Natural killer cell (primary cell): Measurements from ENCODE around the gene CSNK1G1. TPM values are rescaled to one million over a fixed set of nuclear protein-coding genes. Genes with fewer than 3 reads are reported as not detected.
A peak's percentile ranks its signal among the peaks of the same experiment; 100 is the strongest.
"Not testable (repeated sequence)": the region's sequence is repeated elsewhere in the genome, so short reads cannot be mapped to it uniquely, and the experiment has no call there.

ENCODE experiments used
- ATAC-seq, 3 donors: fragments of 150-1000 bp in 2 of 3; fragments of 200-7000 bp in 1 of 3; cut with Tn5 transposase; 1 replicate in 1 of 3; 2 replicates in 2 of 3; pipeline ENCODE4 v1.10.0; 2021; ENCODE audit warnings: mild to moderate bottlenecking in 2 of 3, moderate library complexity in 2 of 3
- DNase-seq, 2 donors: peaks; one replicate each; pipeline versions ENCODE4 v3.0.0 to v3.0.0-alpha.2; 2013 to 2021; ENCODE audit warnings: mixed read lengths in 1 of 2
- H3K27ac ChIP-seq: one replicate; pipeline ENCODE4 v1.5.1; 2013; ENCODE audit warnings: mild to moderate bottlenecking, low read length
- H3K27me3 ChIP-seq: one replicate; pipeline ENCODE4 v1.6.1; 2013; ENCODE audit warnings: low read length; ENCODE audit not compliant: control insufficient read depth, insufficient read depth
- H3K36me3 ChIP-seq: one replicate; pipeline ENCODE4 v1.6.1; 2013; ENCODE audit warnings: low read length; ENCODE audit not compliant: control insufficient read depth, insufficient read depth
- H3K4me1 ChIP-seq: one replicate; pipeline ENCODE4 v1.6.1; 2013; ENCODE audit warnings: low read length; ENCODE audit not compliant: control insufficient read depth, insufficient read depth
- H3K4me3 ChIP-seq: one replicate; pipeline ENCODE4 v1.5.1; 2013; ENCODE audit warnings: low read length
- H3K9me3 ChIP-seq: one replicate; pipeline ENCODE4 v1.6.1; 2013; ENCODE audit warnings: low read length; ENCODE audit not compliant: control insufficient read depth, insufficient read depth
- H3K27ac Mint-ChIP-seq, 2 donors: one replicate each; pipeline ENCODE4 v1.8.0; 2022; ENCODE audit warnings: mild to moderate bottlenecking in 2 of 2, mixed read lengths in 2 of 2, moderate library complexity in 1 of 2
- H3K27me3 Mint-ChIP-seq, 2 donors: one replicate each; pipeline ENCODE4 v1.8.0; 2022; ENCODE audit warnings: low read depth in 2 of 2, mixed read lengths in 2 of 2
- H3K36me3 Mint-ChIP-seq: one replicate; pipeline ENCODE4 v1.8.0; 2022; ENCODE audit warnings: mixed read lengths
- H3K4me1 Mint-ChIP-seq, 2 donors: one replicate each; pipeline ENCODE4 v1.8.0; 2022; ENCODE audit warnings: mixed read lengths in 2 of 2
- H3K4me3 Mint-ChIP-seq: one replicate; pipeline ENCODE4 v1.8.0; 2022; ENCODE audit warnings: mild to moderate bottlenecking, moderate library complexity, mixed read lengths
- H3K9me3 Mint-ChIP-seq, 2 donors: one replicate each; pipeline ENCODE4 v1.8.0; 2022; ENCODE audit warnings: mixed read lengths in 2 of 2
- CTCF ChIP-seq: fragments of 200-600 bp; IDR thresholded peaks from one replicate; pipeline ENCODE4 v1.8.0; 2022; ENCODE audit warnings: antibody characterized with exemption
- WGBS: methylation state at CpG from one replicate; pipeline ENCODE4 v1.1.7; 2013; ENCODE audit warnings: missing lambda C conversion rate; ENCODE audit not compliant: insufficient coverage; 5-methylcytosine and 5-hydroxymethylcytosine counted together
- intact Hi-C: fragments of 100-400 bp; cut with micrococcal nuclease; formaldehyde crosslinking; loops from one replicate; pipeline ENCODE4 v1.14.2; 2022
- total RNA-seq, 4 donors: library from RNA; stranded (reverse); fragments of 120-200 nt in 1 of 4; gene quantifications; one replicate each; pipeline versions ENCODE4 v1.2.3 to v1.2.4, GENCODE V29; 2013 to 2022

CSNK1G1 gene
- total RNA-seq, 3 donors from 2014 or later (not counting 1 experiment from before 2014, with no cell fraction given) = 26.2 to 36.8 (median 34.0) TPM

- Histone ChIP-seq H3K27me3 (no peaks in the 10 kb centered on the region), H3K36me3 (no peaks in the 10 kb centered on the region), H3K9me3 (no peaks in the 10 kb centered on the region), H3K4me3 (no peak overlapping the region), H3K27ac (no peak overlapping the region), H3K4me1 (peaks cover 16% of the 10 kb centered on the region)
- H3K27ac Mint-ChIP-seq = no peak overlapping the region
- no peaks in the 10 kb centered on the region for H3K36me3 Mint-ChIP-seq
- TF ChIP-seq CTCF = no peak
- peaks cover 27 to 32% of the 10 kb centered on the region in 2 donors for H3K4me1 Mint-ChIP-seq
- DNase-seq (no peak), ATAC-seq (no peak)
- H3K4me3 Mint-ChIP-seq = peak overlapping the region; percentile 13
- intact Hi-C loops = loop anchor here (10.0 kb wide), 1 partner anchor 79 kb away; the partner anchor contains the start of gene ZNF609
- H3K9me3 Mint-ChIP-seq = no peaks in the 10 kb centered on the region
- no peaks in the 10 kb centered on the region for H3K27me3 Mint-ChIP-seq
- 100% methylated on average over 6 of the region's 7 CpGs for WGBS
Observed at GRCh38 chr15:64386291-64386690, 30.3 kb upstream of the CSNK1G1 start.

- Histone ChIP-seq H3K4me1 (peaks cover 23% of the 10 kb centered on the region), H3K27ac (no peak overlapping the region), H3K4me3 (no peak overlapping the region), H3K27me3 (no peaks in the 10 kb centered on the region), H3K9me3 (no peaks in the 10 kb centered on the region), H3K36me3 (no peaks in the 10 kb centered on the region)
- Mint-ChIP-seq H3K4me3 (no peak overlapping the region), H3K27ac (no peak overlapping the region), H3K27me3 (no peaks in the 10 kb centered on the region), H3K4me1 (peaks cover 25 to 33% of the 10 kb centered on the region in 2 donors), H3K36me3 (no peaks in the 10 kb centered on the region), H3K9me3 (no peaks in the 10 kb centered on the region)
- WGBS = 100% methylated on average over 1 of the region's 2 CpGs
- intact Hi-C loops = loop anchor here (10.0 kb wide), 1 partner anchor 81 kb away; the partner anchor contains the start of gene ZNF609
- ATAC-seq (no peak), DNase-seq (no peak)
- TF ChIP-seq CTCF = no peak
Observed at GRCh38 chr15:64383760-64384159, 27.8 kb upstream of the CSNK1G1 start.

GRCh38 chr15:64381000-64381751, 25.2 kb upstream of the CSNK1G1 start, which contains the start of gene PCLAF:
Gene PCLAF, minus strand, starts transcription at chr15:64381441. Its CDS starts 70 bp downstream, at chr15:64381371.
- WGBS = 1% methylated on average over 38 of the region's 38 CpGs
- Mint-ChIP-seq H3K4me3 (peak within 1 kb of the TSS; percentile 98), H3K9me3 (no peaks in the 10 kb centered on the region), H3K27ac (peak within 1 kb of the TSS; percentile 76 to 89), H3K36me3 (no peaks in the 10 kb centered on the region), H3K27me3 (no peaks in the 10 kb centered on the region), H3K4me1 (peaks cover 13 to 15% of the 10 kb centered on the region in 2 donors)
- ATAC-seq (peak; percentile 99 to 100 (median 100)), DNase-seq (peak; percentile 85 to 94)
- peak within 1 kb of the TSS; percentile 72 for H3K4me3 ChIP-seq
- intact Hi-C loops = loop anchor here (10.0 kb wide), 1 partner anchor 84 kb away; the partner anchor contains the start of gene ZNF609
- H3K9me3 ChIP-seq = no peaks in the 10 kb centered on the region
- H3K27ac ChIP-seq = no peak within 1 kb of the TSS
- no peaks in the 10 kb centered on the region for H3K27me3 ChIP-seq
- H3K36me3 ChIP-seq = no peaks in the 10 kb centered on the region
- H3K4me1 ChIP-seq = peaks cover 9% of the 10 kb centered on the region
- no peak for TF ChIP-seq CTCF

GRCh38 chr15:64380130-64380870, 24.3 kb upstream of the CSNK1G1 start:
- not testable (repeated sequence) for H3K27me3 Mint-ChIP-seq, H3K36me3 ChIP-seq, H3K9me3 ChIP-seq, H3K36me3 Mint-ChIP-seq, ATAC-seq, H3K27me3 ChIP-seq, DNase-seq, H3K4me1 ChIP-seq, H3K9me3 Mint-ChIP-seq, H3K27ac ChIP-seq
- Mint-ChIP-seq H3K27ac (peak overlapping the region in 1 of 2 donors; percentile 89), H3K4me1 (peaks cover 13 to 15% of the 10 kb centered on the region in 2 donors), H3K4me3 (peak overlapping the region; percentile 98)
- 64% methylated on average over 10 of the region's 11 CpGs for WGBS
- H3K4me3 ChIP-seq = peak overlapping the region; percentile 72
- intact Hi-C loops = loop anchor here (10.0 kb wide), 1 partner anchor 85 kb away; the partner anchor contains the start of gene ZNF609
